ENCODE results near the gene TLE1. TPM values are rescaled to one million over a fixed set of nuclear protein-coding genes. Genes with fewer than 3 reads are reported as not detected.

TLE1 gene
- total and polyA plus RNA-seq, 9 donors, result 25.8 to 58.1 (median 41.1) TPM

- Histone ChIP-seq H3K27me3 (no peaks in the 10 kb centered on the region), H3K4me1 (ENCODE audit: insufficient read depth) (no peaks in the 10 kb centered on the region), H3K4me3 (no peak overlapping the region), H3K9me3 (no peaks in the 10 kb centered on the region), H3K27ac (no peak overlapping the region), H3K36me3 (no peaks in the 10 kb centered on the region)
- WGBS, 3 donors, result 19 to 23% (median 23%) methylated on average over 3 of the region's 3 CpGs
- intact Hi-C loops (cut with DNase I), result no loop called here
- DNase-seq, result no peak
- TF ChIP-seq POLR2A (IDR thresholded peaks at IDR 0.05), result no peak
- TF ChIP-seq CTCF (IDR thresholded peaks at IDR 0.05), result no peak
- TF ChIP-seq EP300 (IDR thresholded peaks at IDR 0.05), result no peak
Measured at GRCh38 chr9:81724242-81724889, 35.0 kb upstream of the TLE1 start.

- Histone ChIP-seq H3K9me3 (no peaks in the 10 kb centered on the region), H3K27me3 (no peaks in the 10 kb centered on the region), H3K4me3 (no peak overlapping the region), H3K36me3 (no peaks in the 10 kb centered on the region), H3K27ac (no peak overlapping the region), H3K4me1 (ENCODE audit: insufficient read depth) (no peaks in the 10 kb centered on the region)
- 88 to 98% (median 91%) methylated on average over 3 of the region's 3 CpGs for WGBS, 3 donors
- intact Hi-C loops (cut with DNase I), result no loop called here
- TF ChIP-seq EP300 (IDR thresholded peaks at IDR 0.05), result no peak
- no peak for TF ChIP-seq CTCF (IDR thresholded peaks at IDR 0.05)
- no peak for TF ChIP-seq POLR2A (IDR thresholded peaks at IDR 0.05)
- no peak for DNase-seq
Measured at GRCh38 chr9:81722277-81722676, 32.9 kb upstream of the TLE1 start.

GRCh38 chr9:81720450-81721086 lies 31.2 kb upstream of the TLE1 start:
- H3K4me3 ChIP-seq, result no peak overlapping the region
- intact Hi-C loops (cut with DNase I), result no loop called here
- H3K4me1 ChIP-seq (ENCODE audit: insufficient read depth), result no peaks in the 10 kb centered on the region
- no peak for DNase-seq
- no peaks in the 10 kb centered on the region for H3K9me3 ChIP-seq
- H3K27me3 ChIP-seq, result no peaks in the 10 kb centered on the region
- no peak overlapping the region for H3K27ac ChIP-seq
- no peaks in the 10 kb centered on the region for H3K36me3 ChIP-seq
- WGBS, 3 donors, result 94 to 96% (median 95%) methylated on average over 9 of the region's 9 CpGs
- TF ChIP-seq EP300 (IDR thresholded peaks at IDR 0.05) (no peak), CTCF (IDR thresholded peaks at IDR 0.05) (no peak), POLR2A (IDR thresholded peaks at IDR 0.05) (no peak)

- no peak for TF ChIP-seq EP300 (IDR thresholded peaks at IDR 0.05)
- no peak for TF ChIP-seq POLR2A (IDR thresholded peaks at IDR 0.05)
- no peak for TF ChIP-seq CTCF (IDR thresholded peaks at IDR 0.05)
- no peak overlapping the region for H3K4me3 ChIP-seq
- no peaks in the 10 kb centered on the region for H3K4me1 ChIP-seq (ENCODE audit: insufficient read depth)
- no peaks in the 10 kb centered on the region for H3K27me3 ChIP-seq
- no peak for DNase-seq
- WGBS, 3 donors, result 85 to 87% (median 87%) methylated on average over 4 of the region's 4 CpGs
- no peak overlapping the region for H3K27ac ChIP-seq
- H3K36me3 ChIP-seq, result no peaks in the 10 kb centered on the region
- no peaks in the 10 kb centered on the region for H3K9me3 ChIP-seq
- intact Hi-C loops (cut with DNase I), result no loop called here
Measured at GRCh38 chr9:81719972-81720371, 30.6 kb upstream of the TLE1 start.
